ENCODE measurements around the gene BAD. TPM values are rescaled to one million over a fixed set of nuclear protein-coding genes. Genes with fewer than 3 reads are reported as not detected.
A peak's percentile ranks its signal among the peaks of the same experiment; 100 is the strongest.

The BAD gene
- total RNA-seq, 1 experiment from 2014 or later = 67.4 TPM

DNA sequence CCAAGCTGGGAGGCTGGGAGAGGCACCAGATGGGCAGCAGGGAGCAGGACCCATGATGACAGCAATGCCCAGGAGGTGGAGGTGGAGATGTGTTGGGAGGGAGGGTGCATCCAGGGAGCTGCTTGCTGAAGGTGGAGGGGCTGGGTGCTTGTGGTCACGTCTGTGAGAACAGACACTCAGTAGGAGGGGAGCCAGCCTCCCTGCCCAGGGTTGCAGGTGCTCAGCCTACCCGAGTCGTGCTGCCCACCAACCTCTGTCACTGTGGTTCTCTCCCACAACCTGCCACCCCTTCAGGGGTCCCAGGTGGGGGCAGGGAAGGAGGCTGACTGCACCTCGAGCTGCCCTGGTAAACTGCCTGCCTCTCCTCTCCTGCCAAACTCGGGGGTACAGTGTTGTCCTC, 38.9 kb upstream of the BAD start:
- Mint-ChIP-seq H3K27ac (ENCODE audit: low read depth, unreplicated experiment) (peak overlapping the region; percentile 94), H3K27me3 (ENCODE audit: insufficient read depth, unreplicated experiment) (no peaks in the 10 kb centered on the region), H3K4me1 (ENCODE audit: insufficient read depth, unreplicated experiment) (peaks cover 40% of the 10 kb centered on the region), H3K4me3 (ENCODE audit: unreplicated experiment) (no peak overlapping the region), H3K36me3 (ENCODE audit: insufficient read depth, unreplicated experiment) (peaks cover 27% of the 10 kb centered on the region), H3K9me3 (ENCODE audit: unreplicated experiment) (no peaks in the 10 kb centered on the region)
- ChIA-PET POLR2A (interaction anchor here (0.9 to 5.3 kb wide), 6 partner anchors 10 to 54 kb away, joined by 5 to 89 read pairs (median 8); partner anchors contain the start of gene ESRRA), CTCF (interaction anchor here (0.9 to 4.5 kb wide), 4 partner anchors 8 to 37 kb away, joined by 3 to 33 read pairs (median 18); no protein-coding TSS in a partner anchor)
- intact Hi-C loops (cut with micrococcal nuclease) = no loop called here
- TF ChIP-seq, protein P1, sequence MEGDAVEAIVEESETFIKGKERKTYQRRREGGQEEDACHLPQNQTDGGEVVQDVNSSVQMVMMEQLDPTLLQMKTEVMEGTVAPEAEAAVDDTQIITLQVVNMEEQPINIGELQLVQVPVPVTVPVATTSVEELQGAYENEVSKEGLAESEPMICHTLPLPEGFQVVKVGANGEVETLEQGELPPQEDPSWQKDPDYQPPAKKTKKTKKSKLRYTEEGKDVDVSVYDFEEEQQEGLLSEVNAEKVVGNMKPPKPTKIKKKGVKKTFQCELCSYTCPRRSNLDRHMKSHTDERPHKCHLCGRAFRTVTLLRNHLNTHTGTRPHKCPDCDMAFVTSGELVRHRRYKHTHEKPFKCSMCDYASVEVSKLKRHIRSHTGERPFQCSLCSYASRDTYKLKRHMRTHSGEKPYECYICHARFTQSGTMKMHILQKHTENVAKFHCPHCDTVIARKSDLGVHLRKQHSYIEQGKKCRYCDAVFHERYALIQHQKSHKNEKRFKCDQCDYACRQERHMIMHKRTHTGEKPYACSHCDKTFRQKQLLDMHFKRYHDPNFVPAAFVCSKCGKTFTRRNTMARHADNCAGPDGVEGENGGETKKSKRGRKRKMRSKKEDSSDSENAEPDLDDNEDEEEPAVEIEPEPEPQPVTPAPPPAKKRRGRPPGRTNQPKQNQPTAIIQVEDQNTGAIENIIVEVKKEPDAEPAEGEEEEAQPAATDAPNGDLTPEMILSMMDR (IDR thresholded peaks at IDR 0.05; ENCODE audit: unreplicated experiment) = no peak
- no TSS peak for BruUV-seq (replicated peaks)
- DNase-seq (ENCODE audit: unreplicated experiment) = no peak

DNA sequence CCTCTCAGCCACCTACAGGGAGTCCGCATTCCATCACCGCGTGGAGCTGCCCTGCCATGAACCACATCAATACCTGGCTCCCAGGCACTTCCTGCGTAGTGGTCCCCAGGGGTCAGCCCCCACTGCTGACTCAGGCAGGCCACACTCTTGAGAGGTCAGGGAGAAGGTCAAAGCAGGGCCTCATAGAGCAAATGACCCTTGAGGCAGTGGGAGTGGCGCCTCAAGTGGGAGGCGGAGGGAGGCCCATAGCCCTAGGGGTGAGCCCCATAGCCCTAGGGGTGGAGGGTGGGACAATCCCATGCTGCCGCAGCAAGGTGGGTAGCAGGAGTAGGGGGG, 38.4 kb upstream of the BAD start:
- POLR2A ChIA-PET = interaction anchor here (0.6 to 5.3 kb wide), 6 partner anchors 10 to 83 kb away, joined by 3 to 89 read pairs (median 6); partner anchors contain the start of gene ESRRA

GRCh38 chr11:64321533-64321932, 37.1 kb upstream of the BAD start:
- POLR2A ChIA-PET = interaction anchor here (0.8 to 5.3 kb wide), 6 partner anchors 10 to 53 kb away, joined by 3 to 89 read pairs (median 5); partner anchors contain the start of gene ESRRA
- CTCF ChIA-PET = interaction anchor here (0.6 to 4.5 kb wide), 5 partner anchors 10 to 1724 kb away, joined by 3 to 33 read pairs (median 4); no protein-coding TSS in a partner anchor
- H3K27me3 Mint-ChIP-seq (ENCODE audit: insufficient read depth, unreplicated experiment) = no peaks in the 10 kb centered on the region
- intact Hi-C loops (cut with micrococcal nuclease) = no loop called here
- peaks cover 40% of the 10 kb centered on the region for H3K4me1 Mint-ChIP-seq (ENCODE audit: insufficient read depth, unreplicated experiment)
- BruUV-seq (replicated peaks) = no TSS peak
- peak overlapping the region; percentile 46 for H3K4me3 Mint-ChIP-seq (ENCODE audit: unreplicated experiment)
- TF ChIP-seq, protein P1 (IDR thresholded peaks at IDR 0.05; ENCODE audit: unreplicated experiment) = no peak
- H3K36me3 Mint-ChIP-seq (ENCODE audit: insufficient read depth, unreplicated experiment) = peaks cover 35% of the 10 kb centered on the region
- DNase-seq (ENCODE audit: unreplicated experiment) = peak; percentile 88
- H3K27ac Mint-ChIP-seq (ENCODE audit: low read depth, unreplicated experiment) = peak overlapping the region; percentile 93
- no peaks in the 10 kb centered on the region for H3K9me3 Mint-ChIP-seq (ENCODE audit: unreplicated experiment)

More for the DNA sequence above, 38.4 kb upstream of the BAD start:
- Mint-ChIP-seq H3K4me1 (ENCODE audit: insufficient read depth, unreplicated experiment) (peaks cover 40% of the 10 kb centered on the region), H3K4me3 (ENCODE audit: unreplicated experiment) (no peak overlapping the region), H3K9me3 (ENCODE audit: unreplicated experiment) (no peaks in the 10 kb centered on the region), H3K27me3 (ENCODE audit: insufficient read depth, unreplicated experiment) (no peaks in the 10 kb centered on the region), H3K27ac (ENCODE audit: low read depth, unreplicated experiment) (no peak overlapping the region), H3K36me3 (ENCODE audit: insufficient read depth, unreplicated experiment) (peaks cover 30% of the 10 kb centered on the region)
- TF ChIP-seq, protein P1 (IDR thresholded peaks at IDR 0.05; ENCODE audit: unreplicated experiment) = no peak
- intact Hi-C loops (cut with micrococcal nuclease) = no loop called here
- no TSS peak for BruUV-seq (replicated peaks)
- no peak for DNase-seq (ENCODE audit: unreplicated experiment)
- CTCF ChIA-PET = interaction anchor here (1.1 to 4.5 kb wide), 3 partner anchors 9 to 73 kb away, joined by 3 to 33 read pairs (median 32); no protein-coding TSS in a partner anchor

- Mint-ChIP-seq H3K4me3 (ENCODE audit: unreplicated experiment) (peak overlapping the region; percentile 46), H3K27me3 (ENCODE audit: insufficient read depth, unreplicated experiment) (no peaks in the 10 kb centered on the region), H3K36me3 (ENCODE audit: insufficient read depth, unreplicated experiment) (peaks cover 38% of the 10 kb centered on the region), H3K9me3 (ENCODE audit: unreplicated experiment) (no peaks in the 10 kb centered on the region), H3K4me1 (ENCODE audit: insufficient read depth, unreplicated experiment) (peaks cover 40% of the 10 kb centered on the region), H3K27ac (ENCODE audit: low read depth, unreplicated experiment) (peak overlapping the region; percentile 93)
- intact Hi-C loops (cut with micrococcal nuclease) = no loop called here
- CTCF ChIA-PET = interaction anchor here (0.6 to 10.2 kb wide), 3 partner anchors 11 to 1724 kb away, joined by 3 to 148 read pairs (median 33); partner anchors contain the start of gene RPS6KA4
- no peak for DNase-seq (ENCODE audit: unreplicated experiment)
- TF ChIP-seq, protein P1 (IDR thresholded peaks at IDR 0.05; ENCODE audit: unreplicated experiment) = no peak
- BruUV-seq (replicated peaks) = no TSS peak
- POLR2A ChIA-PET = interaction anchor here (1.0 to 5.6 kb wide), 5 partner anchors 12 to 35 kb away, joined by 3 to 285 read pairs (median 8); partner anchors contain the start of genes CCDC88B and ESRRA
These were observed 36.6 kb upstream of the BAD start for GRCh38 chr11:64321026-64321425.
